Adrenal gland (tissue), 12 donors: ENCODE data around the gene TACR1. TPM values are rescaled to one million over a fixed set of nuclear protein-coding genes. Genes with fewer than 3 reads are reported as not detected.
A peak's percentile ranks its signal among the peaks of the same experiment; 100 is the strongest.

Source experiments
- DNase-seq, 7 donors: peaks; one replicate each; pipeline ENCODE4 v3.0.0-alpha.2; 2019 to 2020
- H3K27ac ChIP-seq, 5 donors: fragments of 200-600 bp; sonication (generic) in 4 of 5; 1 replicate in 3 of 5; 2 replicates in 2 of 5; pipeline versions ENCODE4 v1.5.1 to v1.8.0; 2016 to 2020; ENCODE audit warnings: mild to moderate bottlenecking in 1 of 5
- H3K27me3 ChIP-seq: fragments of 200-600 bp; 2 replicates; pipeline ENCODE4 v1.8.0; 2021
- H3K36me3 ChIP-seq, 2 donors: fragments of 200-600 bp; replicated peaks in 1 of 2; 1 replicate in 1 of 2; 2 replicates in 1 of 2; pipeline versions ENCODE4 v1.5.1 to v1.8.0; 2018 to 2022
- H3K4me1 ChIP-seq, 2 donors: fragments of 200-600 bp; replicated peaks in 1 of 2; 1 replicate in 1 of 2; 2 replicates in 1 of 2; pipeline versions ENCODE4 v1.5.1 to v1.8.0; 2018 to 2021
- H3K4me3 ChIP-seq, 4 donors: fragments of 200-600 bp; sonication (generic) in 3 of 4; one replicate each; pipeline ENCODE4 v1.5.1; 2016 to 2018
- H3K9me3 ChIP-seq, 3 donors: fragments of 200-600 bp; sonication (generic) in 1 of 3; replicated peaks in 1 of 3; 1 replicate in 2 of 3; 2 replicates in 1 of 3; pipeline versions ENCODE4 v1.5.1 to v1.8.0; 2016 to 2021
- POLR2A ChIP-seq, 2 donors: fragments of 450-650 bp; IDR thresholded peaks; one replicate each; pipeline ENCODE4 v1.6.1; 2017; ENCODE audit warnings: antibody characterized with exemption in 2 of 2, mild to moderate bottlenecking in 2 of 2, moderate library complexity in 1 of 2
- WGBS, 4 donors: extraction: QIAGEN DNeasy Blood & Tissue Kit in 2 of 4; methylation state at CpG; one replicate each; pipeline versions ENCODE4 v1.1.5 to v1.1.7; 2013 to 2017; 5-methylcytosine and 5-hydroxymethylcytosine counted together
- intact Hi-C, 2 donors: fragments of 100-400 bp; cut with DNase I; formaldehyde crosslinking; loops; one replicate each; pipeline versions ENCODE4 v1.14.1 to v1.15.0; 2022 to 2023
- polyA plus RNA-seq, 3 donors: library from polyadenylated mRNA; stranded (reverse); fragments of 200-250 nt in 2 of 3; fragments of 350-450 nt in 1 of 3; fragmentation: Illumina TruSeq in 1 of 3; extraction: RNeasy Lipid Tissue Mini Kit (QIAGEN cat#74804) in 1 of 3; gene quantifications; one replicate each; pipeline ENCODE4 v1.2.3, GENCODE V29; 2013 to 2014
- total RNA-seq, 9 donors: library from RNA; depleted of rRNA in 4 of 9; stranded (reverse); fragments of >200 nt in 4 of 9; fragments of 120-200 nt in 1 of 9; fragmentation: NEBNext Ultra II Directional in 1 of 9; extraction: Animal tissue kit (Norgen Biotek cat#: 25700) in 1 of 9; gene quantifications; one replicate each; pipeline versions ENCODE4 v1.1.0 to v1.2.4, GENCODE V29; 2013 to 2023
- TF ChIP-seq, protein P1 (sequence below), 6 experiments: fragments of 450-650 bp in 4 of 6; fragments of 200-600 bp in 2 of 6; sonication (generic) in 1 of 6; IDR thresholded peaks; 1 replicate in 5 of 6; 2 replicates in 1 of 6; pipeline versions ENCODE4 v1.5.1 to v1.8.0; 2016 to 2021; ENCODE audit warnings: antibody characterized with exemption in 6 of 6, mild to moderate bottlenecking in 2 of 6, moderate library complexity in 1 of 6
- donor health status: healthy with polysubstance abuse.
- donor health status: Bipolar disorder and iron deficiency.
- donor health status: DM: yes; HTN: yes; CAD: no.
- donor health status: DM: no; HTN: no; CAD: no.
- donor health status: DM: no; HTN: no; CAD: no.
- donor health status: DM: yes; HTN: yes; CAD: no.

The TACR1 gene
- total and polyA plus RNA-seq, 12 donors: 0.15 to 1.9 (median 0.41) TPM; not detected in 1

DNA sequence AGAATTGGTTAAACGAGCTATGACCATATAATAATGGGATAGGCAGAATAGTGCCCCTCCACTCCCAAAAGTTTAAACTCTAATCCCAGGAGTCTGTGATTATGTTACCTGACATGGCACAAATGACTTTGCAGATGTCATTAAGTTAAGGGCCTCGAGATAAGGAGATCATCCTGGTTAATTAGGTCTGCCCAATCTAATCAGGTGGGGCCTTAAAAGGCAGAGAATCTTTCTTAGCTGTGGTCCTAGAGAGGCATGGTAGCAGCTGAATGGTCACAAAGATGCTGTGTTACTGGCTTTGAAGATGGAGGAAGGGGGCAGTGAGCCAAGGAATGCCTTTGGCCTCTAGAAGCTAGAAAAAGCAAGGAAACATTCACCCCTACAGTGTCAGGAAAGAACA, 31.1 kb downstream of the TACR1 start:
- WGBS, 4 donors: 64 to 77% (median 72%) methylated on average over 2 of the region's 2 CpGs
- no peak for DNase-seq
- no peaks in the 10 kb centered on the region for H3K36me3 ChIP-seq
- H3K27me3 ChIP-seq: no peaks in the 10 kb centered on the region
- no peaks in the 10 kb centered on the region for H3K9me3 ChIP-seq
- intact Hi-C loops: no loop called here
- no peak overlapping the region for H3K27ac ChIP-seq
- H3K4me3 ChIP-seq: no peak overlapping the region
- peaks cover 0 to 4% of the 10 kb centered on the region in 2 donors for H3K4me1 ChIP-seq
- TF ChIP-seq, protein P1, sequence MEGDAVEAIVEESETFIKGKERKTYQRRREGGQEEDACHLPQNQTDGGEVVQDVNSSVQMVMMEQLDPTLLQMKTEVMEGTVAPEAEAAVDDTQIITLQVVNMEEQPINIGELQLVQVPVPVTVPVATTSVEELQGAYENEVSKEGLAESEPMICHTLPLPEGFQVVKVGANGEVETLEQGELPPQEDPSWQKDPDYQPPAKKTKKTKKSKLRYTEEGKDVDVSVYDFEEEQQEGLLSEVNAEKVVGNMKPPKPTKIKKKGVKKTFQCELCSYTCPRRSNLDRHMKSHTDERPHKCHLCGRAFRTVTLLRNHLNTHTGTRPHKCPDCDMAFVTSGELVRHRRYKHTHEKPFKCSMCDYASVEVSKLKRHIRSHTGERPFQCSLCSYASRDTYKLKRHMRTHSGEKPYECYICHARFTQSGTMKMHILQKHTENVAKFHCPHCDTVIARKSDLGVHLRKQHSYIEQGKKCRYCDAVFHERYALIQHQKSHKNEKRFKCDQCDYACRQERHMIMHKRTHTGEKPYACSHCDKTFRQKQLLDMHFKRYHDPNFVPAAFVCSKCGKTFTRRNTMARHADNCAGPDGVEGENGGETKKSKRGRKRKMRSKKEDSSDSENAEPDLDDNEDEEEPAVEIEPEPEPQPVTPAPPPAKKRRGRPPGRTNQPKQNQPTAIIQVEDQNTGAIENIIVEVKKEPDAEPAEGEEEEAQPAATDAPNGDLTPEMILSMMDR (IDR thresholded peaks at IDR 0.05): no peak
- no peak for TF ChIP-seq POLR2A (IDR thresholded peaks at IDR 0.05)

DNA sequence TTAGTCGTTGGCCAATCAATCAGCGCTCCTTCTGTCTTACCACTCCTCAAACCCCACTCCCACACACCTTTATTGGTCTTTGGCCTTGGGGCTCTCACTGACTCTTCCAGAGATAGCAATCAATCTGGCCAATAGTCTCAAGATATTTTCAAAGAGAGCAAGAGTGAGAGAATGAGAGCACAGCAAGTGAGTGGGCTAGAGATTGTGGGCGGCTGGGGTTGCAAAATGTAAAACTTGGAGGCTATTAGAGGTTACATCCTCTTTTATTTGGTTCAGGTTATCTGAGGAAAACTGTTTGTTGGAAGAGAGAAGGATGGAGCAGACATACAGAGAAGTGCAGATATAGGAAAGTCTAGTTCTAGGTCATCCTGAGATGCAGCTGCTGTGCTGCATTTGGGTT, 32.8 kb downstream of the TACR1 start:
- intact Hi-C loops: no loop called here
- no peak overlapping the region for H3K27ac ChIP-seq
- 72 to 80% (median 78%) methylated on average over 3 of the region's 3 CpGs for WGBS, 4 donors
- H3K27me3 ChIP-seq: no peaks in the 10 kb centered on the region
- no peaks in the 10 kb centered on the region for H3K36me3 ChIP-seq
- no peak overlapping the region for H3K4me3 ChIP-seq
- TF ChIP-seq, protein P1 (IDR thresholded peaks at IDR 0.05): no peak
- no peak for TF ChIP-seq POLR2A (IDR thresholded peaks at IDR 0.05)
- DNase-seq: no peak
- H3K4me1 ChIP-seq: peaks cover 10 to 21% of the 10 kb centered on the region in 2 donors
- H3K9me3 ChIP-seq: no peaks in the 10 kb centered on the region

DNA sequence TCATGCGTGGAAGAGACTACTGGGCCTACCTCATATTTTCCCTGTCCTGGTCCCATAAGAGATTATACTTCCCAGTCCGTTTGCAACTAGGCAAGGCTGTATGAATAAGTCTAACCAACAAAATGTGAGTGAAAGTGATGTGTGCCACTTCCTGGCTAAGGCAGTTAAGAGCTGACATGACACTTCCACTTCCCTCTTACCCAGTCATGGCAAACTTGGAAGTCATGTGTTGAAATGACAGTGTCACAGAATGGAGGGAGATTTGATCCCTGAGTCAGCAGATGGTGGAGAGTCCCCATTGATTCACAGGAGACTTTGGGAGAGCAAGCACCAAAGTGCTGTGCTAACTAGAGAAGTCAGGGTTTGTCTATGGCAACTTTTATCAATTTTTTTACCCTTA, 36.4 kb downstream of the TACR1 start:
- DNase-seq: peak in 3 of 7 donors; percentile 11 to 37 (median 27)
- H3K27ac ChIP-seq: peak overlapping the region in 1 of 5 donors; percentile 24

DNA sequence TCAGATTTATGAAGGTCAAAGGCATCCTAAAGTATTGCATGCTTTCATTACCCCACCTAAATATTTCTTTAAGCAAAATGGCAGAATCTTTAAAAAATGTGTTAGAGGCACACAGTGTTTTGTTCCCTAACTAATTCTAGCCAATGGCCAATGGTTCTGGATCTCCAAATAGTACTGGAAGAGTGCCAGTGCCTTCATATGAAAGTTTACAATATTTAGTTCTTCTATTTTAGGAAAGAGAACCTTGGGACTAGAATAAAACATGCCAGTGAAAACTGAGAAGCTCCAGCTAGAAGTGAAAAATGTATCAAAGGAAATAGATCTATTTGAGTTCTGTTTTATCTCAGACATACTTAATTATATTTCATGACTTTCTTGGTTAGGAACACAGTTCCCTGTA, 37.1 kb downstream of the TACR1 start:
- no peak for DNase-seq
- peaks cover 10 to 23% of the 10 kb centered on the region in 2 donors for H3K4me1 ChIP-seq
- H3K36me3 ChIP-seq: no peaks in the 10 kb centered on the region
- H3K9me3 ChIP-seq: no peaks in the 10 kb centered on the region
- intact Hi-C loops: no loop called here
- no peak overlapping the region for H3K27ac ChIP-seq
- H3K4me3 ChIP-seq: no peak overlapping the region
- H3K27me3 ChIP-seq: no peaks in the 10 kb centered on the region
- TF ChIP-seq, protein P1 (IDR thresholded peaks at IDR 0.05): no peak
- TF ChIP-seq POLR2A (IDR thresholded peaks at IDR 0.05): no peak

More for the DNA sequence above, 36.4 kb downstream of the TACR1 start:
- no peaks in the 10 kb centered on the region for H3K9me3 ChIP-seq
- no peak overlapping the region for H3K4me3 ChIP-seq
- intact Hi-C loops: no loop called here
- no peaks in the 10 kb centered on the region for H3K36me3 ChIP-seq
- 45 to 62% (median 51%) methylated on average over 2 of the region's 2 CpGs for WGBS, 4 donors
- H3K4me1 ChIP-seq: peaks cover 10 to 23% of the 10 kb centered on the region in 2 donors
- no peaks in the 10 kb centered on the region for H3K27me3 ChIP-seq
- TF ChIP-seq, protein P1 (IDR thresholded peaks at IDR 0.05): no peak
- no peak for TF ChIP-seq POLR2A (IDR thresholded peaks at IDR 0.05)
